ENCODE results near the gene ARHGAP26. TPM values are rescaled to one million over a fixed set of nuclear protein-coding genes. Genes with fewer than 3 reads are reported as not detected.

ARHGAP26 gene
- total RNA-seq, 1 donor from 2014 or later: 8.9 TPM

DNA sequence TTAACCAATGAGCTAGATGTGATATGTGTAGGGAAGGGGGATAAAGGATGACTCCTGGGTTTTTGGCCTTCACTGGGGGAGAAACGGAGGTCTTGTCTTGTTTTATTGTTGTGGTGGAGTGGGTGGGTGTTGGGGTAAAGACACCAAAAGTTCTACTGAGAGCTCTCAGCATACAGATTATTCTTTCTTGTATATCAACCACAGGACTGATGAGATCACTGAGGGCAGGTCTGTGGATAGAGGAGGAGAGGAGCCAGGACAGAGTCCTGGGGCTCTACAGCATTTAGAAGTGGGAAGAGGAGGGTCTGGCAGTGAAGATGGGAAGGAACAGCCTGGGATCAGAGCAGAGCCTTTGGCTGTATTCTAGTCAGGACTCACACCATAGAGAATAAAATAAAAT, 310.8 kb downstream of the ARHGAP26 start:
- DNase-seq (ENCODE audit: low spot score in 2 of 2, unreplicated experiment in 2 of 2): no peak
- Mint-ChIP-seq H3K36me3 (no peaks in the 10 kb centered on the region), H3K4me3 (no peak overlapping the region), H3K27ac (no peak overlapping the region), H3K27me3 (ENCODE audit: low read depth) (no peaks in the 10 kb centered on the region), H3K9me3 (no peaks in the 10 kb centered on the region), H3K4me1 (peaks cover 26% of the 10 kb centered on the region)
- TF ChIP-seq, protein P1, sequence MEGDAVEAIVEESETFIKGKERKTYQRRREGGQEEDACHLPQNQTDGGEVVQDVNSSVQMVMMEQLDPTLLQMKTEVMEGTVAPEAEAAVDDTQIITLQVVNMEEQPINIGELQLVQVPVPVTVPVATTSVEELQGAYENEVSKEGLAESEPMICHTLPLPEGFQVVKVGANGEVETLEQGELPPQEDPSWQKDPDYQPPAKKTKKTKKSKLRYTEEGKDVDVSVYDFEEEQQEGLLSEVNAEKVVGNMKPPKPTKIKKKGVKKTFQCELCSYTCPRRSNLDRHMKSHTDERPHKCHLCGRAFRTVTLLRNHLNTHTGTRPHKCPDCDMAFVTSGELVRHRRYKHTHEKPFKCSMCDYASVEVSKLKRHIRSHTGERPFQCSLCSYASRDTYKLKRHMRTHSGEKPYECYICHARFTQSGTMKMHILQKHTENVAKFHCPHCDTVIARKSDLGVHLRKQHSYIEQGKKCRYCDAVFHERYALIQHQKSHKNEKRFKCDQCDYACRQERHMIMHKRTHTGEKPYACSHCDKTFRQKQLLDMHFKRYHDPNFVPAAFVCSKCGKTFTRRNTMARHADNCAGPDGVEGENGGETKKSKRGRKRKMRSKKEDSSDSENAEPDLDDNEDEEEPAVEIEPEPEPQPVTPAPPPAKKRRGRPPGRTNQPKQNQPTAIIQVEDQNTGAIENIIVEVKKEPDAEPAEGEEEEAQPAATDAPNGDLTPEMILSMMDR (IDR thresholded peaks at IDR 0.05; ENCODE audit: unreplicated experiment): no peak

DNA sequence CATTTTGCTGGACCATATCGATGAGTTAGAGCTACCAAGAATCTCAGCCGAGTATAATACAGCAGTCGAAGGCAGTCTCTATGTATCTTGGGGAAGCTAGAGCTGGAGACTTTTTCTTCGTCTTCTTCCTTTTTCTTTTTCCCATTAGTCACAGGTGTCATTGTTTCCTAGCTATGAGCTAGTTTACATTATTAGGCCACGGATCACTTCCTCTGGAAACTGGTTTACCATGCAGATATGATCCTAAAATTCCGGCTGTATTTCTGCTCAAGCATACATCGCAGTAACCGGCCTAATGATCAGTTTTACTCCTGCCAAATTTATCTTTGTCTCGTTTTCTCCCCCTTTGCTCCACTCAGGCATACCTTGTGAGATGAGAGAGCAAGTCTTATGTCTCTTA, 312.8 kb downstream of the ARHGAP26 start:
- no peak for DNase-seq (ENCODE audit: low spot score in 2 of 2, unreplicated experiment in 2 of 2)
- no peak overlapping the region for H3K27ac Mint-ChIP-seq
- TF ChIP-seq, protein P1 (IDR thresholded peaks at IDR 0.05; ENCODE audit: unreplicated experiment): no peak
- no peaks in the 10 kb centered on the region for H3K9me3 Mint-ChIP-seq
- H3K27me3 Mint-ChIP-seq (ENCODE audit: low read depth): no peaks in the 10 kb centered on the region
- peaks cover 30% of the 10 kb centered on the region for H3K4me1 Mint-ChIP-seq
- H3K36me3 Mint-ChIP-seq: no peaks in the 10 kb centered on the region
- no peak overlapping the region for H3K4me3 Mint-ChIP-seq

DNA sequence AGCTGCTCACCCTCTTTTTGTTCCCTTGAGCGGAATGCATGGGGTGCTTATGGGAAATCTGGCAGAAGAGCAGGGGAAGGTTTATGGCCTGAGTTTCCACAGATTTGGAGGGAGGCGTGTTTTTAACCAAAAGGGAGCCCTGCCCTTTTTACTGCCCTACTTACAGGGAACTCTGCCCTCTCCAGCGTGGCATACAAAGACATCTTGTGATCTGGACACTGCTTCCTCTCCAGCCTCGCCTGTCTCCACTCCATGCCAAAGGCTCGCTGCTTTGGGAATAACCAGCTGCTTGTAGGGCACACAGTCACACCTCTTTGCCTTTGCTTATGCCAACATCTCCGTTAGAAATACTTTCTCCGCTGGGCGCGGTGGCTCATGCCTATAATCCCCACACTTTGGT, 314.2 kb downstream of the ARHGAP26 start:
- Mint-ChIP-seq H3K4me1 (peaks cover 16% of the 10 kb centered on the region), H3K9me3 (peaks cover 4% of the 10 kb centered on the region), H3K27ac (no peak overlapping the region), H3K27me3 (ENCODE audit: low read depth) (no peaks in the 10 kb centered on the region), H3K4me3 (no peak overlapping the region), H3K36me3 (peaks cover under 1% of the 10 kb centered on the region)
- DNase-seq (ENCODE audit: low spot score in 2 of 2, unreplicated experiment in 2 of 2): no peak
- TF ChIP-seq, protein P1 (IDR thresholded peaks at IDR 0.05; ENCODE audit: unreplicated experiment): no peak

DNA sequence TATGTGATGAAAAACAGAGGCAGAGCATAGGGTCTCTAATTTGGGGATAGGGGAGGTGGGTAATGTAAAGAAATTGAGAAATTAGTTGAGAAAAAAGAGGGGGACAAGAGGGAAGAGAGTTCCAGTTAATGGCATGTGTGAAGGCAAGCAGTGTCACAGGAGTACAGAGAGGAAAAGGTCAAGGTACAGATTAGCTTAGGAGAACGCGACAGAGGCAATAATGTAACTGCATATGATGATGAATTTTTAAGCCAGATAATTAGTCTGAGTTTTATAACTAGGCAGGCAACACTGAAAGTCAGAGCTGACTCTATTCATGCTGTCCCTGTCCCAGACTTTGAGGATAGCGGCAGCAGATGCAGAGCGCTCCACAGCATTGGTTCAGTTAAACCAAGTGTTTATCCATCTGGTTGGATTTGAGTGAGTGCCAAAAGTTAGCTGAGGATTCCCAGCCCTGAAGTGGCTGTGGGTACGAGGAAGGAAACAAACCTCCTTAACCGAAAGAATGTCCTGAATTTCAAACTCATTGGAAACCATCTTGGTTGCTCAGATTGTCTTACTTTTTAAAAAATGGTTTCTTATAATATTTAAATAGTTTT, 315.2 kb downstream of the ARHGAP26 start:
- TF ChIP-seq, protein P1 (IDR thresholded peaks at IDR 0.05; ENCODE audit: unreplicated experiment): no peak
- peaks cover 9% of the 10 kb centered on the region for H3K9me3 Mint-ChIP-seq

DNA sequence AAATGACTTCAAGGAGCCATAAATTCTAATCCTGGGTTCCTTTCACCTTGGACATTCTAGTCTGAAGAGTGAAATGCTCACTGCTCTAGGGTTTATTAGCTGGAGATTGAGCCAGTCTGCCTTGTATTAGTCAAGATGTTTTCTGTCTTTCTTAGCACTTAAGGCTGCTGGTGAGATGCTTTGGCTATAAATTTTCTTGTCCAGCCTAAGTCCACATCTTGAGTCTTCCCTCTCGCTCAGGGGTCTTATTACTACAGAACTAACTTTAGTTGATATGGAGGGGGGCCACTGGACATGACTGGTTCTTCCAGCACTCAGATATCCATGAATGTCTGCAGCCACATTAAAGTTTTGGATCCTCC, 316.4 kb downstream of the ARHGAP26 start:
- Mint-ChIP-seq H3K4me3 (no peak overlapping the region), H3K9me3 (peaks cover 9% of the 10 kb centered on the region), H3K27me3 (ENCODE audit: low read depth) (no peaks in the 10 kb centered on the region), H3K36me3 (peaks cover 2% of the 10 kb centered on the region), H3K27ac (peak overlapping the region; percentile 82), H3K4me1 (peaks cover 16% of the 10 kb centered on the region)
- DNase-seq (ENCODE audit: low spot score in 2 of 2, unreplicated experiment in 2 of 2): no peak
- TF ChIP-seq, protein P1 (IDR thresholded peaks at IDR 0.05; ENCODE audit: unreplicated experiment): no peak

More for the DNA sequence above, 315.2 kb downstream of the ARHGAP26 start:
- DNase-seq (ENCODE audit: low spot score in 2 of 2, unreplicated experiment in 2 of 2): no peak
- no peak overlapping the region for H3K27ac Mint-ChIP-seq
- H3K4me3 Mint-ChIP-seq: no peak overlapping the region
- no peaks in the 10 kb centered on the region for H3K27me3 Mint-ChIP-seq (ENCODE audit: low read depth)
- H3K4me1 Mint-ChIP-seq: peaks cover 16% of the 10 kb centered on the region
- peaks cover 2% of the 10 kb centered on the region for H3K36me3 Mint-ChIP-seq

Data from mesothelial cell of epicardium (in vitro differentiated cells).